HuH-7.5 (cell line): ENCODE measurements around the gene COMMD7.

ENCODE experiments used
- DNase-seq: peaks from one replicate; pipeline ENCODE4 v3.0.0; 2011; ENCODE audit warnings: low spot score

COMMD7 gene

GRCh38 chr20:32675223-32675975, 67.9 kb downstream of the COMMD7 start:
- no peak for DNase-seq

GRCh38 chr20:32674362-32674789, 68.9 kb downstream of the COMMD7 start:
- DNase-seq: peak; percentile 89

DNA sequence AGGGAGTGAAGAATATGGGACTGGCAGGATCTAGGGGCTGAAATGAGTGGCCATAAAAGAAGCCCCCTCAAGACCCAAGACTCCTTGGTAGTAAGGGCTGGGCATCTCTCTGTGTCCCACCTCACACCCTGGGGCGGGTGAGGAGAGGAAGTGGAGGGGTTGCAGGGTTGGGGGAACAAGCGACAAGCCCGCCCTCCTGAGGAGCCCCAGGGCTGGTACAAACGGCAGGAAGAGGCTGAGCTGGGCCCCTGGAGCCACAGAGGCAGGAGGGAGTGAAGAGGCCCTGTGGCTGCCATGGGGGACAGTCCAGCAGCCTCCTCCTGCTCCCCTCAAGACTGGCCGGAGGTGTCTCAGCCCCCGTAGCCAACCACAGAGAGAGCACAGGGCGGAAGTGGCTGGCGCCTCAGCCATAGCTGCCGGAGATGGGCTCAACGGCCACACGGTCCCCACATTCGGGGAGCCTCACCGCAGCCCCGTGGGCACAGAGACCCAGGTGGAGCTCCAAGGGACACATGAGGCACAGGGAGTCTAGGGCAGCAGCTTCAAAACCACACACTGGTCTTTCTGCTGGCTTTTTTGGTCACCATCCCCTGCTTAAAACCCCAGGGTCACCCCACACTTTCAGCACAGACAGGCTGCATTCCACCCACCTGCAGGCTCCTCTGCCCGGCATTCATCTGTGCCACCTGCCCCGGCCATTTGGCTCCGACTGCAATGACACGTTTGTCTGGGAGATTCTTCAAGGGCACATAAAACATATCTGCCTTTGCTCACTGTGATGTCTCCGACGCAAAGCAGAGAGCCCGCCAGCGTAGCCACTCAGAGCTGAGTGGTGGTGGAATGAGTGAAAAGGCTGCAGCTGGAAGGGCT, 70.0 kb downstream of the COMMD7 start:
- no peak for DNase-seq

DNA sequence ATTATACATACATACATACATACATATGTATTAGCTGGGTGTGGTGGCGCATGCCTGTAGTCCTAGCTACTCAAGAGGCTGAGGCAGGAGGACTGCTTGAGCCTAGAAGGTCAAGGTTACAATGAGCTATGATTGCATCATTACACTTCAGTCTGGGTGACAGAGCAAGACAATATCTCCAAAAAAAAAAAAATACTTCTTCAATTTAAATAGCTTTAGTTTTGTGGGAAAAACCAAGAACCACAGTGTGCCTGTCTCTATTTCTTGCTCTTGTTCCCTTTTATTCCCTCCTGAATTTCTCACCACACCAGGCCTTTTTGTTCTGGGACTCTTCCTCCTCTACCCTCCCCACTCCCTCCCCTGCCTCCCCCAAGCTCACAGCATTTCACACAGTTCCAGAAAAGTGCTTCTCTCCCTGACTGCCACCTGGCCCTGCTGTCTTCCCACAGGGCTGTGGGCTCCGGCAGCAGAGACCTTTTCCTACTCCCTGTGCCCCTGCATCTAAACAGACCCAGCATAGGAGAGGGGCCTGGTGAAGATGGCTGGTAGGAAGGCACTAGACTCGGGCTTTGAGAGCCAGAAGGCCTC, 70.8 kb downstream of the COMMD7 start:
- no peak for DNase-seq

- no peak for DNase-seq
These were observed 72.4 kb downstream of the COMMD7 start for GRCh38 chr20:32670773-32671455.

DNA sequence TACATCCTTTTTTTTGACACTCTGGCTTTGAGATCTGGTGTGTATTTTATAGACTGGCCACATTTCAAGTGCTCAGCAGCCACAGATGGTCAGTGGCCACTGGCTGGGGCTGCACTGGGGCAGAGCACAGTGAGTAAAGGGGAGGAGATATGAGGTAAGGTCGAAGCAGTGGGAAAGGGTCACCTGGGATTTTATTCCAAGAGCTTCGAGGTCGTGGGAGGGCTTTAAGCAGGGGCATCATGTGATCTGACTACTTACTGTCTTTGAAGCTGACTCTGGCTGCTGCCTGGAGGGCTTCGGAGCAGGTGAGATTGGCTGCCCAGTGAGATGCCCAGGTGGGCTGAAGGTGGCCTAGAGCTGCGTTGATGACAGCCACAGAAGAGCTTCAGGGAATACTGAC, 76.2 kb downstream of the COMMD7 start:
- no peak for DNase-seq

DNA sequence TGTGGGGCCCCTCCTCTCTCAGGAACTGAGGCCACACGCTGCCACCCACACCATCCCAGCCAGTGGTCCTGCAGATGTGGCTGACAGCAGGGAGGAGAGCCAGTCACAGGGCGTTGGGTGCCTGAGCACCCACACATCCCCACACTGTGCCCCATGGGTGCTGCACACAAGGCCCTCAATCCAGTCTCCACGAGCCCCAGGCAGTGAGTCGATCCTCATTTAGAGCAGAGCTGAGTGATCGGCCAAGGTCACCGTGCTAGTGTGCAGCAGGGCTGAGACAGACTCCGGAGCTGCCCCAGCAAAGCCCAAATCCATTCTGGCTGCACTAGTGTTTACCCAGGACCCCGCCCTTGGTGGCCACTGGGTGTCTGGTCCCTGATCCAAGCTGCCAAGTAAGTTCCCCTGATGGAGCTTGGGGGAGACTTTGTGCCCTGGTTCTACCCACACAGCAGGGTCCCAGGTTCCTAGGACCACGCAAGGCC, 78.5 kb downstream of the COMMD7 start:
- DNase-seq: no peak

GRCh38 chr20:32664012-32664677, 79.1 kb downstream of the COMMD7 start:
- DNase-seq: no peak

DNA sequence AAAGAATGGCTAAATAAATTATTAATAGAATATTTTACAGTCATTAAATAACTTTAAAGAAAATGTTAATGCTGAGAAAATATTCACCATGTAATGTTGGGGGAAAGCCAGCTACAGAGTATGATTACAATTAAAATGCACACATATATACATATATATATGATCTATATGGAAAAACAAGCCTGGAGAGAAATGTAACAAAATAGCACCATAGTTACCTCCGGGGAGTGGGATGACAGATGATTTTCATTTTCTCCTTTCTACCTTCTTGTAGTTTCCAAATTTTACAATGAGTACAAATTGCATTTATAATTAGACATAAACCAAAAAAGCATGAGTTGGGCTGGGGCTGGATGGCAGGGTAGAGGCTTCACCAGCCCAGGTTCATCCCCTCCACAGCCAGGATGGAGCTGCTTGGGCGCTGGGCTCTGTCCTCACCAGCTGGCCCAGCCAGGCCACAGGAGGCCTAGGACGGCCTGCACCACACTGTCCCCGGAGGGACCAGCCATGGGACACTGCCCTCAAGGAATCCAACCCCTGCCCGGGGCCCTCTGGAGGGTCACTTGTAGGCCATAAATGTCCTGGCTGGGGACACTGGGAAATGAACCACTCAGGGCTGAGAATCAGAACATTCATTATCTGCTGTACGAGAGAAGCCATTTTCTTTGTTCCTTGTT, 79.8 kb downstream of the COMMD7 start:
- no peak for DNase-seq

DNA sequence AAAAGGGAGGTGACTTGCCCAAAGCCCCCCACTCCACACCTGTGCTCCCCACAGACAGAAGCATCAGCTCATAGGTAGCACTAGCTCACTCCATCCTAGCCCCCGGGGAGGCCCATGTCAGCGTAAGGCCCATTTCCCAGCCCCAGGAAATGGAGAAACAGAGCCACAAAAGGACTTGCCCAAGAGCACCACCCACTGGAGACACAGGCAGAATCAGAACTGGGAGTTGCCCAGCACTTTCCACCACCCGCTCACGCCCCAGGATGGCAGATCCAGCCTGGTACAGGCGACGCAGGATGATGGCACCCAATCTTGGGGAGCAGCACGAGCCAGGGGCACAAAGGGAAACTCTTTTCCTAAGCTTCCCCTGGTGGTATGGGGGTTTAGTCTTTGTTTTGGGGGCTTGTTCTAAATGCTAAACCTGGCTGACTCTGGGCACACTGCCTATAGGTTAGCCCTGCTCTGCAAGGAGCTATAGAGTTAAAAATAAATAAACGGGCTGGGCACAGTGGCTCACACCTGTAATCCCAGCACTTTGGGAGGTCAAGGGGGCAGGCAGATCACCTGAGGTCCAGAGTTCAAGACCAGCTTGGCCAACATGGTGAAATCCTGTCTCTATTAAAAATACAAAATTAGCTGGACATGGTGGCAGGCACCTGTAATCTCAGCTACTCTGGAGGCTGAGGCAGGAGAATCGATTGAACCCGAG, 81.3 kb downstream of the COMMD7 start:
- DNase-seq: no peak

DNA sequence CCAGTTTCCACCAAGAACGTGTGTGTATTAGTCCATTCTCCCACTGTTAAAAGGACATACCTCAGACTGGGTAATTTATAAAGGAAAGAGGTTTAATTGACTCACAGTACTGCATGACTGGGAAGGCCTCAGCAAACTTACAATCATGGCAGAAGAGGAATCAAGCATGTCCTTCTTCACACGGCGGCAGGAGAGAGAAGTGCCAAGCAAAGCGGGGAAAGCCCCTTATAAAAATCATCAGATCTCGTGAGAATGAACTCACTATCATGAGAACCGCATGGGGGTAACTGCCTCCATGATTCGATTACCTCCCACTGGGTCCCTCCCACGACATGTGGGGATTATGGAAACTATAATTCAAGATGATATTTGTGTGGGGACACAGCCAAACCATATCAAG, 82.6 kb downstream of the COMMD7 start:
- no peak for DNase-seq

GRCh38 chr20:32656827-32657226, 86.4 kb downstream of the COMMD7 start:
- DNase-seq: no peak

DNA sequence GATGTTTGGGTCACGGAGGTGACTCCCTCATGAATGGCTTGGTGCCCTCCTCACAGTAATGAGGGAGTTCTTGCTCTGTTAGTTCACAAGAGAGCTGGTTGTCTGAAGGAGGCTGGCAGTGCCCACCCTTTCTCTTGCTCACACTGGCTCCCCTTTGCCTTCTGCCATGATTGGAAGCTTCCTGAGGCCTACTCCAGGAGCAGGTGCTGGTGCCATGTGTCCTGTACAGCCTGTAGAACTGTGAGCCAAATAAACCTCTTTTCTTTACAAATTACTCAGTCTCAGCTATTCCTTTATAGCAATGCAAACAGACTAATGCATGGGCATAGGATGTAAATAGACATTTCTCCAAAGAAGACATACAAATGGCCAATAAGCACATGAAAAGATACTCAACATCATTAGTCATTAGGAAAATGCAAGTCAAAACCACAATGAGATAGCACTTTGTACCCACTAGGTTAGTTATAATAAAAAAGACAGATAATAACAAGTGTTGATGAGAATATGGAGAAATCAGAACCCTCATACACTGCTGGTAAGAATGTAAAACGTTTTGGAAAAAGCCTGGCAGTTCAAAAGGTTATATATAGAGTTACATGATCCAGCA, 87.3 kb downstream of the COMMD7 start:
- DNase-seq: no peak

- peak; percentile 95 for DNase-seq
These were observed 90.3 kb downstream of the COMMD7 start for GRCh38 chr20:32652739-32653526.
